Fibroblast of pulmonary artery (primary cell): ENCODE data around the gene SCPEP1.

Experiments
- DNase-seq: peaks from one replicate; pipeline ENCODE4 v3.0.0-alpha.2; 2010; ENCODE audit warnings: low read depth
- H3K4me3 ChIP-seq: replicated peaks from 2 replicates; pipeline ENCODE4 v1.5.1; 2011; ENCODE audit warnings: low read depth, mild to moderate bottlenecking, control low read depth, low read length, moderate library complexity
- TF ChIP-seq, protein P1 (sequence below): IDR thresholded peaks from 2 replicates; pipeline ENCODE4 v1.5.1; 2011; ENCODE audit warnings: mild to moderate bottlenecking, control low read depth, low read length, inconsistent platforms; ENCODE audit errors: missing control alignments

The SCPEP1 gene

DNA sequence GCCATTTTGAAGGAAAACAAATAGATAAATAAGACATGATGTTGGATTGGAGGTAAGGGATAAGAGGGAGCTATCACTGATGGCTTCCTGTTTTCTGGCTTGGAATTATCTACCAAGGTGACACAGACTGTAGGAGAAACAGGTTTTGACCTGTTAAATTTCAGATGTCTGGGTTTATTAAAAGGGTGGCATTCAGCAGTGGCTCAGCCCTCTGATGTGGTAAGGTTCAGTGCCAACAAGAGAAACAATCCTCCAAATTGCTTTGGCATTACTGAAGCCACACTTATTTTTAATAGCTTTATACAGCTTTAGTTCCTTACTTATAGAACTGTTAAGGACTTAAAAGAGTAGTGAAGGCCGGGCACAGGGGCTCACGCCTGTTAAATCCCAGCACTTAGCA, 70.2 kb downstream of the SCPEP1 start:
- TF ChIP-seq, protein P1, sequence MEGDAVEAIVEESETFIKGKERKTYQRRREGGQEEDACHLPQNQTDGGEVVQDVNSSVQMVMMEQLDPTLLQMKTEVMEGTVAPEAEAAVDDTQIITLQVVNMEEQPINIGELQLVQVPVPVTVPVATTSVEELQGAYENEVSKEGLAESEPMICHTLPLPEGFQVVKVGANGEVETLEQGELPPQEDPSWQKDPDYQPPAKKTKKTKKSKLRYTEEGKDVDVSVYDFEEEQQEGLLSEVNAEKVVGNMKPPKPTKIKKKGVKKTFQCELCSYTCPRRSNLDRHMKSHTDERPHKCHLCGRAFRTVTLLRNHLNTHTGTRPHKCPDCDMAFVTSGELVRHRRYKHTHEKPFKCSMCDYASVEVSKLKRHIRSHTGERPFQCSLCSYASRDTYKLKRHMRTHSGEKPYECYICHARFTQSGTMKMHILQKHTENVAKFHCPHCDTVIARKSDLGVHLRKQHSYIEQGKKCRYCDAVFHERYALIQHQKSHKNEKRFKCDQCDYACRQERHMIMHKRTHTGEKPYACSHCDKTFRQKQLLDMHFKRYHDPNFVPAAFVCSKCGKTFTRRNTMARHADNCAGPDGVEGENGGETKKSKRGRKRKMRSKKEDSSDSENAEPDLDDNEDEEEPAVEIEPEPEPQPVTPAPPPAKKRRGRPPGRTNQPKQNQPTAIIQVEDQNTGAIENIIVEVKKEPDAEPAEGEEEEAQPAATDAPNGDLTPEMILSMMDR: no peak
- no peak overlapping the region for H3K4me3 ChIP-seq
- no peak for DNase-seq

DNA sequence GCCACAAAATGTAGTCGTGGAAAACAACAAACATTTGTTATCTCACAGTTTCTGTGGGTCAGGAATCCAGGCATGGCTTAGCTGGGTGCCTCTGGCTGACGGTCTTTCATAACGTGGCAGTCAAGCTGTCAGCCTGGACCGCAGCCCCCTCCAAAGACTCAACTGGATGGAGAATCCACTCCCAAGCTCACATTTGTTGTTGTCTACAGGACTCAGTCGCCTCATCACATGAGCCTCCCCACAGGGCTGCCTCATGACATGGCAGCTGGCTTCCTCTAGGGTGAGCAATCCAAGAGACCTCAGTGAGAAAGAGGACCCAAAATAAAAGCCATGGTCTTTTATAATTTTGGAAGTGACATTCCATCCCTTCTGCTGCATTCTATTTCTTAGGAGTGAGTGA, 72.4 kb downstream of the SCPEP1 start:
- TF ChIP-seq, protein P1: no peak
- H3K4me3 ChIP-seq: no peak overlapping the region
- no peak for DNase-seq

DNA sequence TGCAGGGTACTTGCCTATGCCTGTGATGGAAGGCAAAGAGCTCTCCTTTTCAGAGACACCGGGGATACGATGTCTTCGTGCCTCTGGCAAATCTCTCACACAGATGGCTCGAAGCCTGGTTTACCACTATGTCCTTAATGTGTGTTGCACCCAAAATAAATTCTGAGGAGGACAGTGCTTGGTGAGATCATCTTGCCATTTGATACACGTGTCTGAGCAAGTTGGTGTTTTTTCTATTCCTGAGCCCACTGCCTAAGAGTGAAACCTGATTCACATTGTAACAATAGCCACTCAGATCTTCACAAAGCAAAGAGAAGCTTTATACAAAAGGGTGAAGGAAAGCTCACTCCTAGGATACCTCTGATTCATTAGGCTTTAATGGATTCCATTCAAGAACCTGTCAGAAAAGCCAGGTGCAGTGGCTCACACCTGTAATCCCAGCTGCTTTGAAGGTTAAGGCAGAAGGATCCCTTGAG, 74.0 kb downstream of the SCPEP1 start:
- H3K4me3 ChIP-seq: no peak overlapping the region
- no peak for DNase-seq
- TF ChIP-seq, protein P1: no peak
